Activated B cell treated with CpG ODN at 0.5 μM for 24 hours (primary cell): ENCODE data around the gene KLHL41. TPM values are rescaled to one million over a fixed set of nuclear protein-coding genes. Genes with fewer than 3 reads are reported as not detected.
"Not testable (repeated sequence)": the region's sequence is repeated elsewhere in the genome, so short reads cannot be mapped to it uniquely, and the experiment has no call there.

Experiments used
- ATAC-seq: fragments of 200-7000 bp; cut with Tn5 transposase; one replicate; pipeline ENCODE4 v1.10.0; 2021; ENCODE audit warnings: low read depth, mild to moderate bottlenecking, moderate library complexity
- CTCF ChIA-PET: fragments of 350-600 bp; sonication (Branson Sonifier 250); formaldehyde crosslinking; loops from one replicate; lab custom pipeline; 2021; ENCODE audit warnings: antibody characterized with exemption; lab: Charles Lee
- POLR2A ChIA-PET: fragments of 350-600 bp; sonication (Branson Sonifier 250); formaldehyde crosslinking; loops from one replicate; lab custom pipeline; 2021; ENCODE audit warnings: antibody characterized with exemption; lab: Charles Lee
- DNase-seq: peaks from one replicate; pipeline ENCODE4 v3.0.0; 2022
- H3K27ac Mint-ChIP-seq: one replicate; pipeline ENCODE4 v1.8.0; 2020; ENCODE audit warnings: mixed read lengths
- H3K27me3 Mint-ChIP-seq: one replicate; pipeline ENCODE4 v1.8.0; 2021; ENCODE audit warnings: mixed read lengths
- H3K36me3 Mint-ChIP-seq: one replicate; pipeline ENCODE4 v1.8.0; 2021; ENCODE audit warnings: low read depth, mixed read lengths
- H3K4me1 Mint-ChIP-seq: one replicate; pipeline ENCODE4 v1.8.0; 2021; ENCODE audit warnings: mixed read lengths
- H3K4me3 Mint-ChIP-seq: one replicate; pipeline ENCODE4 v1.8.0; 2020; ENCODE audit warnings: mild to moderate bottlenecking, mixed read lengths
- H3K9me3 Mint-ChIP-seq: one replicate; pipeline ENCODE4 v1.8.0; 2020; ENCODE audit warnings: mixed read lengths
- intact Hi-C: fragments of 100-400 bp; cut with micrococcal nuclease; formaldehyde crosslinking; loops from one replicate; pipeline ENCODE4 v1.15.1; 2024
- total RNA-seq: library from RNA; stranded (reverse); gene quantifications from 2 replicates; pipeline ENCODE4 v1.2.3, GENCODE V29; 2022
- TF ChIP-seq, protein P1 (sequence below): fragments of 200-600 bp; IDR thresholded peaks from one replicate; pipeline ENCODE4 v1.8.0; 2022; ENCODE audit warnings: antibody characterized with exemption, mild to moderate bottlenecking

Gene KLHL41
- total RNA-seq, 1 donor from 2014 or later: 0.27 TPM

DNA sequence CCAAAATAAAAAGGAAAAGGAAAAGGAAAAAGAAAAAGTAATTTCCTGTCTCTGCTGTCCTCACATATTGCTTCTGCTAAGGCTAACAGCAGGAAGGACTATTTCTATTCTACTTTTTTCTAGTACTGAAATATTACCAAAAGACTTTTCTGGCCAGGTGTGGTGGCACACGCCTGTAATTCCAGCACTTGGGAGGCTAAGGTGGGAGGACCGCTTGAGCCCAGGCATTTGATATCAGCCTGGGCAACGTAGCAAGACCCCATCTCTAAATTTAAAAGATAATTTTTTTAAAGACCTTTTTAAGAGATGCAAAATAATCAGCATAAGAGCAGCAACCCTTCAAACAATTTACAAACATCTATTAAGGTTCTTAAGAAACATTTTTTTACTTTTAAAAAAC lies 32.9 kb downstream of the KLHL41 start:
- DNase-seq (no peak), ATAC-seq (no peak)
- POLR2A ChIA-PET: no interaction called here
- Mint-ChIP-seq H3K27me3 (no peaks in the 10 kb centered on the region), H3K4me3 (no peak overlapping the region), H3K4me1 (no peaks in the 10 kb centered on the region), H3K9me3 (no peaks in the 10 kb centered on the region), H3K36me3 (peaks cover 58% of the 10 kb centered on the region), H3K27ac (no peak overlapping the region)
- CTCF ChIA-PET: no interaction called here
- intact Hi-C loops: no loop called here
- TF ChIP-seq, protein P1, sequence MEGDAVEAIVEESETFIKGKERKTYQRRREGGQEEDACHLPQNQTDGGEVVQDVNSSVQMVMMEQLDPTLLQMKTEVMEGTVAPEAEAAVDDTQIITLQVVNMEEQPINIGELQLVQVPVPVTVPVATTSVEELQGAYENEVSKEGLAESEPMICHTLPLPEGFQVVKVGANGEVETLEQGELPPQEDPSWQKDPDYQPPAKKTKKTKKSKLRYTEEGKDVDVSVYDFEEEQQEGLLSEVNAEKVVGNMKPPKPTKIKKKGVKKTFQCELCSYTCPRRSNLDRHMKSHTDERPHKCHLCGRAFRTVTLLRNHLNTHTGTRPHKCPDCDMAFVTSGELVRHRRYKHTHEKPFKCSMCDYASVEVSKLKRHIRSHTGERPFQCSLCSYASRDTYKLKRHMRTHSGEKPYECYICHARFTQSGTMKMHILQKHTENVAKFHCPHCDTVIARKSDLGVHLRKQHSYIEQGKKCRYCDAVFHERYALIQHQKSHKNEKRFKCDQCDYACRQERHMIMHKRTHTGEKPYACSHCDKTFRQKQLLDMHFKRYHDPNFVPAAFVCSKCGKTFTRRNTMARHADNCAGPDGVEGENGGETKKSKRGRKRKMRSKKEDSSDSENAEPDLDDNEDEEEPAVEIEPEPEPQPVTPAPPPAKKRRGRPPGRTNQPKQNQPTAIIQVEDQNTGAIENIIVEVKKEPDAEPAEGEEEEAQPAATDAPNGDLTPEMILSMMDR: no peak

DNA sequence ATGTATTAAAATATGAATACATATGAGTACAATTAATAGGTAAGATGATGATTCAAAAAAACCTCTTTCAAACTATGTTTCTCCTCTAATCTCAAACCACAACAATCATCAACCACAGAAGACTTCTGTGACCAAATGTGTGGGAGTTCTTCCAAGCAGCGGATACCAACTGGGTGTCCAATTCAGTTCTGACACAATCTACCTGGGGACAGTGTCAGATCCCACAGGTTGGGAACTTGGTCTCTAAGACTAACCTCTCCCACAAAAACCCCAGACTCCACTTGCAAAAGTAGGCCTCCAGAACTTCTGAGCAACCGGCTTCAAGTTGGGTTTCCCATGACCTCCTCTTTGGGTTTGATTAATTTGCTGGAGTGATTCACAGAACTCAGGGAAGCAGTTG lies 37.3 kb downstream of the KLHL41 start:
- ChIA-PET POLR2A (no interaction called here), CTCF (no interaction called here)
- Mint-ChIP-seq H3K9me3 (no peaks in the 10 kb centered on the region), H3K36me3 (peaks cover 50% of the 10 kb centered on the region), H3K4me3 (no peak overlapping the region), H3K27me3 (no peaks in the 10 kb centered on the region), H3K4me1 (no peaks in the 10 kb centered on the region), H3K27ac (no peak overlapping the region)
- DNase-seq (no peak), ATAC-seq (no peak)
- intact Hi-C loops: no loop called here
- TF ChIP-seq, protein P1: no peak

DNA sequence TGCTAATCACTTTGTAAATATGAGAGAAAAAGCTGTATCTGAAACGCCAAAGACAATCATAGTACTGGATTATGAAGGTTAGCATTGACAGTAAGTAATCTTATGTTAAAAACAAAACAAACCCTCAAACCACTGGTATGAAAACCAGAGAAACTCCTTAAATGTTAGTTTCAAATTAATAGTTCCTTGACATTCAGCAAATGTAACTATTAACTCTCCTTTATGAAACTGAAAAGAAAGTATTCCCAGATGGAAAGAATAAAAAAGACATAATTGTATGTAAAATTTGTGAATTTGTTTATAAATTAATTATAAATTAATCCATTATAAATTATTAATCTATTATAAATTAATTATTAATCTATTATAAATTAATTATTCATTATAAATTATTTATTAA lies 51.9 kb downstream of the KLHL41 start:
- POLR2A ChIA-PET: no interaction called here
- H3K4me1 Mint-ChIP-seq: no peaks in the 10 kb centered on the region

DNA sequence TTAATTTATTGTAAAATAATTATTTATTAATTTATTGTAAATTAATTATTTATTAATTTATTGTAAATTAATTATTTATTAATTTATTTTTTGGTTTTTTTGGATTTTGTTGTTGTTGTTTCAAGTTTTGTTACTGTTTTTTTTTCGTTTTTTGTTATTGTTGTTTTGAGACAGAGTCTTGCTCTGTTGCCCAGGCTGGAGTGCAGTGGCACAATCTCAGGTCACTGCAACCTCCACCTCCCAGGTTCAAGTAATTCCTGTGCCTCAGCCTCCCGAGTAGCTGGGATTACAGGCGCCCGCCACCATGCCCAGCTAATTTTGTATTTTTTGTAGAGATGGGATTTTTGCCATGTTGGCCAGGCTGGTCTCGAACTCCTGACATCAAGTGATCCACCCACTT lies 52.6 kb downstream of the KLHL41 start:
- H3K36me3 Mint-ChIP-seq: peaks cover 31% of the 10 kb centered on the region
- CTCF ChIA-PET, H3K4me3 Mint-ChIP-seq, DNase-seq, H3K27ac Mint-ChIP-seq, POLR2A ChIA-PET, H3K27me3 Mint-ChIP-seq, intact Hi-C loops, H3K9me3 Mint-ChIP-seq, H3K4me1 Mint-ChIP-seq, ATAC-seq: not testable (repeated sequence)

More for the DNA sequence above, 51.9 kb downstream of the KLHL41 start:
- ATAC-seq (no peak), DNase-seq (no peak)
- CTCF ChIA-PET: no interaction called here
- H3K27me3 Mint-ChIP-seq: no peaks in the 10 kb centered on the region
- peaks cover 38% of the 10 kb centered on the region for H3K36me3 Mint-ChIP-seq
- no peaks in the 10 kb centered on the region for H3K9me3 Mint-ChIP-seq
- TF ChIP-seq, protein P1: no peak
- H3K4me3 Mint-ChIP-seq: no peak overlapping the region
- intact Hi-C loops: no loop called here
- no peak overlapping the region for H3K27ac Mint-ChIP-seq

DNA sequence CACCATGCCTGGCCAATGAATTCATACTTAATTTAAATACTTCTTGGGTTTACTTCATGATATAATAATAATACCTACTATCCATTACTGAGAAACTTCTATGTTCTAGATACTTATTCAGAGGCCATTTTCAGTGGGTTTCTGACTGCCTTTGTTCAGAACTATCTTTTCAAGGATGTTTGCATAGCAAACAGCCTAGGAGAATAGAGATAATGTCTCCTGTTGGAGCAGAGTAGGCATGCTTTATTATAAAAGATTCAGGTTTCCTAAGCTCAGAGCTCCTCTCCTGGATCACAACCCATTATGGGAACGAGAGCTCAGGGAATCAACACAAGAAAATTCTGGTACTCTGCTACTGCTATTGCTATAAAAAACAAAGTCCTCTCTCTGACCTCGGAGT lies 53.0 kb downstream of the KLHL41 start:
- H3K4me1 Mint-ChIP-seq: no peaks in the 10 kb centered on the region
- no peak overlapping the region for H3K27ac Mint-ChIP-seq
- CTCF ChIA-PET: no interaction called here
- H3K27me3 Mint-ChIP-seq: no peaks in the 10 kb centered on the region
- no peak overlapping the region for H3K4me3 Mint-ChIP-seq
- TF ChIP-seq, protein P1: no peak
- DNase-seq: no peak
- ATAC-seq: no peak
- intact Hi-C loops: no loop called here
- H3K9me3 Mint-ChIP-seq: no peaks in the 10 kb centered on the region
- POLR2A ChIA-PET: no interaction called here
- H3K36me3 Mint-ChIP-seq: peaks cover 33% of the 10 kb centered on the region

DNA sequence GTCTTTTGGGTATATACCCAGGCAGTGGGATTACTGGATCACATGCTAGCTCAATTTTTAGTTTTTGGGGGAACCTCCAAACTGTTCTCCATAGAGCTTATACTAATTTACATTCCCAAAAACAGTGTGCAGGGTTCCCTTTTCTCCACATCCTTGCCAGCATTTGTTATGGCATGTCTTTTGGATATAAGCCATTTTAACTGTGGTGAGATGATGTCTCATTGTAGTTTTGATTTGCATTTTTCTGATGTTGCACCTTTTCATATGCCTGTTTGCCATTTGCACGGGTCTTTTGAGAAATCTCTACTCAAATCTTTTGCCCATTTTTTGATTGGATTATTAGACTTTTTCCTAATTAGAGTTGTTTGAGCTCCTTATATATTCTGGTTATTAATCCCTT lies 56.2 kb downstream of the KLHL41 start:
- H3K27me3 Mint-ChIP-seq: no peaks in the 10 kb centered on the region
- ChIA-PET CTCF (no interaction called here), POLR2A (no interaction called here)
- H3K27ac Mint-ChIP-seq: no peak overlapping the region
- DNase-seq (no peak), ATAC-seq (no peak)
- H3K36me3 Mint-ChIP-seq: peaks cover 30% of the 10 kb centered on the region
- intact Hi-C loops: no loop called here
- no peaks in the 10 kb centered on the region for H3K9me3 Mint-ChIP-seq
- H3K4me1 Mint-ChIP-seq: no peaks in the 10 kb centered on the region
- TF ChIP-seq, protein P1: no peak
- H3K4me3 Mint-ChIP-seq: no peak overlapping the region
